ENCODE data around the gene MTERF4. TPM values are rescaled to one million over a fixed set of nuclear protein-coding genes. Genes with fewer than 3 reads are reported as not detected.
A peak's percentile ranks its signal among the peaks of the same experiment; 100 is the strongest.

MTERF4 gene
- total and polyA plus RNA-seq, 2 of the 4 experiments (the other 2 are of a cell fraction), result 26.6 to 33.3 TPM

GRCh38 chr2:241121008-241121407 lies 18.9 kb upstream of the MTERF4 start:
- Histone ChIP-seq H3K27me3 (ENCODE audit: control insufficient read depth, insufficient read depth, low read length) (no peaks in the 10 kb centered on the region), H2BK20ac (ENCODE audit: low read depth, low read length) (no peak overlapping the region), H3K14ac (replicated peaks; ENCODE audit: low read depth, low read length) (no peak overlapping the region), H3K4me3 (ENCODE audit: insufficient read depth, low read depth, low read length) (no peak overlapping the region), H3K79me1 (ENCODE audit: low read depth in 1 of 2, low read length in 2 of 2) (0 out of 4 replicates have a peak, but pooled peaks cover 0 to 2% of the 10 kb centered on the region in 2 experiments), H2BK120ac (ENCODE audit: low read depth, low read length) (no peak overlapping the region), H2BK15ac (ENCODE audit: low read depth, low read length) (no peak overlapping the region), H4K91ac (ENCODE audit: insufficient read depth, low read depth, low read length) (no peak overlapping the region), H2BK5ac (ENCODE audit: low read depth, low read length, poor library complexity, severe bottlenecking) (no peak overlapping the region), H2AFZ (replicated peaks; ENCODE audit: low read length, poor library complexity) (no peak overlapping the region), H3K4me2 (ENCODE audit: low read depth, low read length) (no peak overlapping the region), H2AK5ac (ENCODE audit: low read depth, low read length) (no peak overlapping the region), H4K5ac (ENCODE audit: low read depth, low read length) (no peak overlapping the region), H3K36me3 (ENCODE audit: control insufficient read depth, insufficient read depth, low read length) (peaks cover 6% of the 10 kb centered on the region), H3K18ac (ENCODE audit: low read depth, low read length) (no peak overlapping the region), H3K9ac (ENCODE audit: low read depth, low read length) (no peak overlapping the region), H4K8ac (ENCODE audit: low read depth in 2 of 2, low read length in 2 of 2) (no peak overlapping the region), H3K4ac (ENCODE audit: low read depth, low read length) (no peak overlapping the region), H3K27ac (ENCODE audit: insufficient read depth, low read length) (no peak overlapping the region), H3K4me1 (ENCODE audit: control insufficient read depth, insufficient read depth, low read length) (no peaks in the 10 kb centered on the region), H3K56ac (ENCODE audit: extremely low read depth, insufficient read depth, low read length) (no peak overlapping the region), H3K23ac (ENCODE audit: low read depth, low read length) (no peak overlapping the region), H4K20me1 (ENCODE audit: insufficient read depth, low read length) (no peaks in the 10 kb centered on the region), H3K9me3 (ENCODE audit: control insufficient read depth, insufficient read depth, low read length) (peaks cover 2% of the 10 kb centered on the region; the same call in 1 of the 2 replicates), H3K9me1 (ENCODE audit: insufficient read depth, low read length) (peaks cover 2% of the 10 kb centered on the region; the same call in 1 of the 2 replicates), H2AK9ac (replicated peaks; ENCODE audit: low read depth, low read length, poor library complexity) (no peak overlapping the region)
- ATAC-seq (ENCODE audit: low read depth) (no peak), DNase-seq (no peak)
- TF ChIP-seq CTCF (conservative IDR thresholded peaks at IDR 0.05; ENCODE audit: low read depth, low read length) (no peak), USF2 (IDR thresholded peaks at IDR 0.05; ENCODE audit: low read depth, low read length) (no peak), POLR2A (IDR thresholded peaks at IDR 0.05; ENCODE audit: low read depth, low read length) (no peak), CEBPB (IDR thresholded peaks at IDR 0.05; ENCODE audit: low read depth, low read length) (0 out of 2 replicates have a peak, but pooled peaks have one; percentile 6), BHLHE40 (IDR thresholded peaks at IDR 0.05; ENCODE audit: low read depth, low read length) (no peak)
- dilution Hi-C loops (cut with HindIII; ENCODE audit: low sequenced_read_pairs, unreplicated experiment), result no loop called here
- no CpG with 5 or more reads among the region's 5 CpGs for WGBS, 2 experiments (ENCODE audit: extremely low coverage in 2 of 2, insufficient read length in 1 of 2)
- ChIA-PET POLR2A (ENCODE audit: unreplicated experiment) (no interaction called here), CTCF (no interaction called here)
- no TSS peak for BruUV-seq (replicated peaks)
- intact Hi-C loops (cut with micrococcal nuclease), result no loop called here
- in situ Hi-C loops (cut with MboI; ENCODE audit: low sequenced_read_pairs), result no loop called here

Measured in IMR-90 (cell line).